HG03439 (cell line): ENCODE data around the gene SEZ6.

Experiments
- ATAC-seq: cut with Tn5 transposase; IDR thresholded peaks from one replicate; pipeline ENCODE4 v1.9.1; 2021; ENCODE audit warnings: mild to moderate bottlenecking, moderate library complexity; ENCODE audit not compliant: unreplicated experiment

The SEZ6 gene, protein sequence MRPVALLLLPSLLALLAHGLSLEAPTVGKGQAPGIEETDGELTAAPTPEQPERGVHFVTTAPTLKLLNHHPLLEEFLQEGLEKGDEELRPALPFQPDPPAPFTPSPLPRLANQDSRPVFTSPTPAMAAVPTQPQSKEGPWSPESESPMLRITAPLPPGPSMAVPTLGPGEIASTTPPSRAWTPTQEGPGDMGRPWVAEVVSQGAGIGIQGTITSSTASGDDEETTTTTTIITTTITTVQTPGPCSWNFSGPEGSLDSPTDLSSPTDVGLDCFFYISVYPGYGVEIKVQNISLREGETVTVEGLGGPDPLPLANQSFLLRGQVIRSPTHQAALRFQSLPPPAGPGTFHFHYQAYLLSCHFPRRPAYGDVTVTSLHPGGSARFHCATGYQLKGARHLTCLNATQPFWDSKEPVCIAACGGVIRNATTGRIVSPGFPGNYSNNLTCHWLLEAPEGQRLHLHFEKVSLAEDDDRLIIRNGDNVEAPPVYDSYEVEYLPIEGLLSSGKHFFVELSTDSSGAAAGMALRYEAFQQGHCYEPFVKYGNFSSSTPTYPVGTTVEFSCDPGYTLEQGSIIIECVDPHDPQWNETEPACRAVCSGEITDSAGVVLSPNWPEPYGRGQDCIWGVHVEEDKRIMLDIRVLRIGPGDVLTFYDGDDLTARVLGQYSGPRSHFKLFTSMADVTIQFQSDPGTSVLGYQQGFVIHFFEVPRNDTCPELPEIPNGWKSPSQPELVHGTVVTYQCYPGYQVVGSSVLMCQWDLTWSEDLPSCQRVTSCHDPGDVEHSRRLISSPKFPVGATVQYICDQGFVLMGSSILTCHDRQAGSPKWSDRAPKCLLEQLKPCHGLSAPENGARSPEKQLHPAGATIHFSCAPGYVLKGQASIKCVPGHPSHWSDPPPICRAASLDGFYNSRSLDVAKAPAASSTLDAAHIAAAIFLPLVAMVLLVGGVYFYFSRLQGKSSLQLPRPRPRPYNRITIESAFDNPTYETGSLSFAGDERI

DNA sequence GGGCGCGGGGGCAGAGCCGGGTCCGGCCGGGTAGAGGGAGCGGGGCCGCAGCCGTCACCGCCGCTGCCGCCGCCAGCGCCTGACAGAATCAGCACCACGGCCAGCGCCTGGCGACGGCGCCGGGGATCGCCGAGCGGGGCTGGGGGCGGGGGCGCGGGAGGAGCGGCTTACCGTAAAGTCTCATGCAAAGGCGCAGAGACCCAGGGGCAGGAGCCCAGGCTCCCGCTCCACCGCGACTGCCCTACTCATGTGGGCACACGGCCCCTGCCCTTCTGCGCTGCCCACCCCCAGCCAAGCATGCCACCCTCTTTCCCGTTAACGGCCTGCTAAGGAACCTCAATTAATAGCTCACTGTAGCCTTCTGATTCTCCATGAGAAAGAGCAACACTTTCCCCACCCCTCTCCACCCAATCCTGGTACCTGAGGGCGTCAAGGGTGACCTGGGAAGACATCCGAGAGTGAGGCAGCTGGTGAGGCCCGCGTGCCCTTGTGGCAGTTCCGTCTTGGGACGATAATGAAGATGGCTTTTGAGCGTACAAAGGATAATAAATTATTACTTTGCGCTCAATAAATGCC is at the start of gene SEZ6:
Gene SEZ6, minus strand, starts transcription at position 98 of the 576 bp plus-strand sequence. CDS start 164 bp downstream, outside the sequence.
- no peak for ATAC-seq

DNA sequence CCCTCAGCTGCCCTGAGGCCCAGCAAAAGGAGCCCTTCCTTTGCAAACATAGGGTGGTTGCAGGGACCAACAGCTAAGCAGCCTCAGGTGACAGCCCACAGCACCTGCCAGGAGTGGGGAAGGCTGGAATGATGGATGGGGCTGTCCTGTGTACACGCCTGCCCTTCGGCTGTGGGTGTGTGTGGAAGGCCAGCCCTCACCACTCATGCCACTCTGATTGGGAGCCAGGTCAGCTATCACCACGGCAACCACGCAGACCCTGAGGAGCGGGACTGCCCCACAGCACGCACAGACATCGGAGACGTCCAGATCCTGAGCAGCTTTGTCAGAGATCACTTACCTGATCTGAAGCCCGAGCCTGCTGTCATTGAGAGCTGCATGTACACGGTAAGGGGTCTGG is 49.0 kb upstream of the SEZ6 start:
- ATAC-seq, result no peak

DNA sequence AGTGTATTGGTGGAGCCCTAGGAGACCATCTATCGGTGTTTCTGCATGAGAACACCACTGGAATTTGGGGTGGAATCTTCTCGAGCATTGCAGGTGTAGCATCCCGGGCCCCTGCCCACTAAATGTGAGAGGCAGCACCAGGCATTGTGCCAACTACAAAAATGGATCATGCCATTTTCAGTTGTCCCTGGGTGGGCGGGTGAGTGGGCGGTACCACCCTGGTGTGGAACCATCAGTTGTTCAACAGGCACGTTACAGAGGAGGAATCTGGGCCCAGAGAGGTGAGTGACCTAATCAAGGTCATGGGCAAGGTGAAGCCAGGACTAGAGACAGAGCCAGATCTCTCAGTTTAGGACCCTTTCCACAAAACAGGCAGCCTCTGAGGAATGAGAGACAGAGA is 45.9 kb upstream of the SEZ6 start:
- no peak for ATAC-seq

DNA sequence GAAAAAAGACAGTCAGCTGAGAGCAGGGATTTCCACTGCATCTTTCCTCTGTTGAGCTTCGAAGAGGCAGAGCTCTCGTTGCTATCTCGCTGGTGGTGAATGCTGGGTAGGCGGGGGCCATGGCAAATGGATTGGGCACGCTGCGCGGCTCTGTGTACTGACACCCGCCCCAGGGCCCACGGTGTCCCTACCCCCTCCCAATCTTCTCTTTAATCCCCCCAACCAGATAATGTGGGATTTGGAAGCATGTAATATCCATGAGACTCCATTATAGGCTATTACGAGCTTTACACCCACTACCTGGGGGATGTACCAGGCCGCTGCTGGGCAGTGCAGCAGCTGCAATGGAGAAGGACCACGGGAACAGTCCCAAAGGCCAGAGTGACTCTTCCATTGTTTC is 45.4 kb upstream of the SEZ6 start:
- ATAC-seq, result no peak

DNA sequence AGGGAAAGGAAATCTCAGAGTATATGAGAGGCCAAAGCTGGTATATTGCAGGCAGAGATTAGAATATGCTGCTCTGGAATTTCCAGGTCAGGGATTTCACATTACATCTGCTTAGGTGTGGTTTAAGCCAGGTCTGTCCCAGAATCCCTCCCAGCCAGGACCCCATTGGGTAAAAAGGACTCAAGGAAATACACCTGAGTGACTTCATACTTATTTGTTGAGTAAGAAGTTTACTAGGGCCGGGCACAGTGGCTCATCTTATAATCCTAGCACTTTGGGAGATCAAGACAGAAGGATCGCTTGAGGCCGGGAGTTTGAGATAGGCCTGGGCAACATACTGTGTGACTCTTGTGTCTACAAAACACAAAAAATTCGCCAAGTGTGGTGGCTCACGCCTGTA is 44.3 kb upstream of the SEZ6 start:
- no peak for ATAC-seq

DNA sequence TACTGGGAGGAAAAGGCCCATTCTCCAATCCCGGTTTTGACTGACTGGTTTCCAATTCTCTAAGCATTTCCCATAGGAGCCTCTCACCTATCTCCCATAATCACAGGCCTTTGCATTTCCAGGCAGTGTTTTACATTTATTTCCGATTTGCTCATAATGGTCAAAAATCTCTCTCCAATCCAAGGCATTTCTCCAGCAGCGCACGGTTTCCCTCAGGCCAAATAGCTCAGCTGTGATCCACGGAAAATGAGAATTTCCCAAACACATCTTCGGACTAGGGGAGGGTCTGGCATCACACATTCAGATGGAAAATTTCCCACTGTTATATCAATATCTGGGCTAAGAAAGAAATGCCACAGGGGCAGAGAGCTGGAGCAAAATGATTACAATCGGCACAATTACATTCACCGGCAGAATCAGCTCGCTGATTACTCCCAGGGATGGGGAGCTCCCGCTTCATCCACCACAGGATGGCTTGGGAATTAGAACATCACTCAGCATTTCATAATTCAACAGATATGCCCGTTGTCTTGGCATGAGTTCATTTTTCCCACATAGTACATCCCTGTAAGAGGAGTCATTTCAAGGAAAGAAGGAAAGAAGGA is 43.8 kb upstream of the SEZ6 start:
- ATAC-seq, result no peak

DNA sequence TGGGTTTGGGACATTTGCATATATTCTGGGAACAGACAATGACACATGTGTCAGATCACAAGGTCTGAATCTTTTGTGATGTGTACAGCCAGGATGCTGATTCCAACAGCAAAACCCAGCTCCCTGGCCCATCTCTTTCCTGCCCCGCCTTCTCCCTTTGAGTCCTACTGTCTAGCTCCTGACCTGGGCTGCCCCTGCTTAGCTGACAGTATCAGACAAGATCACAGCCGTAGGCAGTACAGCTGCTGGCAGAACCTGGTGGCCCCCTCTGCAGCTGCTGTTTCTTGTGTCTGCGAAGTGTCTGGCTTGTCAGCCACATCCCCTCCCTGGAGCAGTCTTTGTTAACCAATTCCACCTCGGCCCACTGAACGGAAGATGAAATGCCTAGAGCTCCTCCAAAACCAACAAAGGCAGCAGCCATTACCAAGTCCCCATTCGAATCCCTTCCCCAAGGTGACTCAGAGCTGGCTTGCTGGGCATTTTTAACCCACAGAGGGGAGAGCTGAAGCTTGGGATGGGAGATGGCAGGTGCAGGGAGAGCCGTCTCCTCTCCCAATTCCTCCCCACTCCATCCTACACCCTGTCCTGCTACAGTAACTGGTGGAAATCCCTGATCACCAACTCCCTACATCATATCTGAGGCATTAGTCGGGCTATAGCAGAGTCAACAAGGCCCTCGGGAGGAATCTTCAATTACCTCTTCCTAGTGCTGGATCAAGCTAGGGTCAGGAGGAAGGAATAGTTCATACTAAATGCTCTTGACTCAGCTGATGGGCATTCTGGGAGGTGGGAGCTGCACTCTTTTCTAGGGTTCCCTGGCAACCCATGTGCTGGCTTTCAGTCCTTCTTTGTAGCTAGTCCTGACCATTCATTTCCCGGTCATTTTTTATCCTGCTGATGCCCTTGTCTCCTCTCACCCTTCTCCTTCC is 42.9 kb upstream of the SEZ6 start:
- ATAC-seq, result no peak

DNA sequence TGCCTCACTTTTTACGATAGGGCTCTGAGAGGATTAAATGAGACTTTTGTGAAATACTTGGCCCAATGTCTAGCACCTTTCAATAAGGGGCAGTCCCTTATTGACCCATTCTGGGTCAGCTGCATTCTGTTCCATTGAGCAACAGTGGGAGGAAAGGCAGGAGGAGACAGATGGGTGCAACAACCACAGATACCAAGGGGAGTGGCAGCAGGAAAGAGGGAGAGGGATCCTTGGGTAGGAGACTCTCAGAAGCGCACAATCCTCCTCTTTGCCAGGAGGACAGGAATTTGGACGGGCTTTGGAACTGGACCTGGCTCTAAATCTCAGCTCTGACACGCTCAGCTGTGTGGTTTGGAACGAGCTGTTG is 40.6 kb upstream of the SEZ6 start:
- ATAC-seq, result no peak

DNA sequence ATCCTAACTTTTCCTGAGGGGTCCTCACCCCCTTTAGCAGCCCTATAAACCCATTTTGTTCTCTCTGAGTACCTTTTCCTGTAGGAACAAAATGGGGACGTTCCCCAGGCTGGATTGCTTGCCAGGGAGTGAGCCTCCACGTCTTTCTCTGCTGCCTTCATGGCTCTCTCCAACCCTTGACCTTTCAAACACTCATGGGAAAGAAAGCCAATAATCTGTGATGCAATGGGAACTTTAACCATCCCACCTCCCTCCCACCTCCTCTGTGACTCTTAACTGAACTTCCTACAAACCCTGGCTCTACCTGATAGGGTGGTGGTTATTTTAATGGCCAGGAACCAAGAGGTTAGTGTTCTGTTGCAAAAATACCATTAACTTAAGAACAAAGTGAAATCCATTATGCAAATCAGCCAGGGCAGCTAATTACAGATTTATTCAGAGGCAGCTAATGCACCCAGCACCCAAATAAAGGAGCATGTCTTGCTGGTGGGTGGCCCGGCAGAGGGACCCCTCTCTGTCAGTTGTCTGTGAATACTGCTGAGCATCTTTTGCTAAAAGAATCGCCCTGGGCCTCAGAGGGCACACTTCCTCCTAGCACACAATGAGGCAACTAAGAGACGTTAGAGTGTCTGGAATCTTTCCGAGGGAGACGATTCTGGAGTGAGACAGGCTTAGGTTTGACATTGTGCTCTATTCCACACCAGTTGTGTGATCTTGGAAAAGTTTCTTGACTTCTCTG is 40.1 kb upstream of the SEZ6 start:
- ATAC-seq, result no peak

DNA sequence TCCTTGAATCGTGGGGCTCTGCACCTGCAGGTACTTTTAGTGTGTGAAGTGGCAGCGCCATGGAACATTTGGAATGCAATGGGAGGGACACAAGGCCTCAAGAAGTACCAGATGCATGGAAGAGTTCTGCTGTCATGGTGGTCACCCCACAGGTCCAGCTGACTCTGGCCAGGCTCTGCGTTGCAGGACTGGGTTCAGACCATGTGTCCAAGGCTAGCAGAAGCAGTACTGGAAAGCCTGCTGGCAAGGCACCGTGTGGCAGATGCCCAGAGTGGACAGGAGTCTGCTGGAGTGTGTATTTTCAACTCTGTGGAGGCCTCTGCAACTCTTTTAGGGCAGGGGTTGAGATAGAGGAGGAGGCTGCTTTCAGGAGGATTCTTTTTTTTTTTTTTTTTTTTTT is 39.2 kb upstream of the SEZ6 start:
- ATAC-seq, result no peak

DNA sequence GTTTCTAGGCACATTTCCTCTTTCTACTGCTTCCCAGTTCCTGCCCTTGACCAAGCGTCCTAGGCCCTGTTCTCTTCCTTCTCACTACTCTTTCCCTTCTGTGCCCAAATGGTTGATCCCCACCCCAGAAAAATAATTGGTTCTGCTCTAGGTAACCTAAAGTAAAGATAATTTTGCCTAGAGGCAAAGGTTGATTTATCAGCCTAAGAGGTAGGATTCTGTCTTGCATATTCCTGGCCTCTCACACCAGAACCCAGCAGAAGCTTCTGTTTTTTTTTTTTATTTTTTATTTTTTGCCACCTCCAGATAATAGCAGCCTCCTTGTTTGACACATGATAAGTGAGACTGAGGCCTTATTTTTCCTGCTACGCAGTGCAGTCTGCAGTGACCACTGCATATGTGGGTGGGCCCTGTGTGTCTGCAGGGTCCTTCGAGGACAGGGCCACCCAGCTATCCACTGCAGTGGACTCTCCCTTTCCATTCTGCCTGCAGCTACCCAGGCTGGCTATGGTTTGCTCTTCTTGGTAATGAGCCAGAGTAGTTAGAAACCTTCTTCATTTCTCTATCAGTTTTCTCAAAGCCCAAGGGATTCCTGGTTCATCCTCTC is 37.8 kb upstream of the SEZ6 start:
- ATAC-seq, result no peak

DNA sequence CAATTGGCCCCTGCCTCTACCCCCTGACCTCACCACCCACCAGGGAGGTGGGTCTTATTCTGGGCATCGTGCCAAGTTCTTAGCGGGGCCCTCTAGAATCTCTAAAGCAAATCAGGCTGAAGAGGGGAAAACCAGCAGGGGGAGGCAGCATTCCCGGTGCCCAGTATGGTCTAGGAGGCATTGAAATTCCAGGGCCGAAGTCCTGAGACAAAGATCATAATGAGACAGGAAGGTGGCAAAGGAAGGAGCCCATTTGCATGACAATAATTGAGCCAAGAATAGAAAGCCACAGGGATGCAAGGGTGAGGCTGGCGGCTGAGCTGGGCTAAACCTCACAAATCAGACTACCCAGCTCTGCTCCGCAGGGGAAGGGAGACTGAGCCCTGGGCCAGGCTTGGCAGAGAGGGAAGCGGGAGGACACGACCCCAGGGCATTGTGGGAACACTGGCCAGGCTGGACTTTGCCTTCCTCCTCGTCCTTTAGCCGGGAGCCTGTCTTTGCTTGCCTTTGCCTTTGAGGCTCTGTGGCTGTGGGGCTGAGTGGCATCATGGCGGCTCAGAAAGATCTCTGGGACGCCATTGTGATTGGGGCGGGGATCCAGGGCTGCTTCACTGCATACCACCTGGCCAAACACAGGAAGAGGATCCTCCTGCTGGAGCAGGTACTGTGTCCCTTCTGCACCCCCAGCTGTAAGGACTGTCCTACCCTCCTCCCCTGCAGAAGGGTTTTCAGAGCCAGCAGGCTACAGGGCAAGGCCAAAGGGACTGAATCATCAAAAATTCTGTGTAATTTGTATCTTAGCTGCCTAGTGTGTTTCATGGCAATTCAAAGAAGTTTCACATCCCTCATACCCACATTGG is 37.1 kb upstream of the SEZ6 start, which contains the start of gene PIPOX:
Gene PIPOX, plus strand, starts transcription at position 463 of the 860 bp plus-strand sequence. Its CDS starts 85 bp downstream, at position 548.
- ATAC-seq, result no peak

DNA sequence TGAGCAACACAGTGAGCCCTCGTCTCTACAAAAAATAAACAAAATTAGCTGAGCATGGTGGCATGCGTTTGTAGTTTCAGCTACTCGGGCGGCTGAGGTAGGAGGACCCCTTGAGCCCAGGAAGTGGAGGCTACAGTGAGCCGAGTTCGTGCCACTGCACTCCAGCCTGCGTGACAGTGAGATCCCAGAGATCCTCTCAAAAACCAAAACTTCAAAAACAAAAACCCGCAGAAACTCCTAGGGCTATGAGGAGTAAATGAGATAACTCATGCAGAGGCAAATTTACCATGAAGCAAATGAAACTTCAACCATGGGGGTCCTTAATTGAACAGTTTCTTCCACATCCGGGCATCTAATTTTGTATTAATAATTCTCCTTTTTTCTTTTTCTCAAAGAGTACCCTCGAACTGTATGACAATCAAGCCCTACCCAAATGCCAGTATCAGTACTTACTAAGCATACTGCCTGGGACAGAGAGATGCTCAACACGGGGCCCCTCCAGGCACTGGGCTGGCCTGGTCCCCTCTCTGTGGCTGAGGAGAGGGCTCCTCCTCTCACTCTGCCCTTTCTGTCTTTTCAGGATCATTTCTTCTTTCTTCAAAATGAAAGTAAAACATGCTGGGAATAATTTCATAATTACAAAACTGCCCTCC is 36.3 kb upstream of the SEZ6 start:
- ATAC-seq, result no peak

DNA sequence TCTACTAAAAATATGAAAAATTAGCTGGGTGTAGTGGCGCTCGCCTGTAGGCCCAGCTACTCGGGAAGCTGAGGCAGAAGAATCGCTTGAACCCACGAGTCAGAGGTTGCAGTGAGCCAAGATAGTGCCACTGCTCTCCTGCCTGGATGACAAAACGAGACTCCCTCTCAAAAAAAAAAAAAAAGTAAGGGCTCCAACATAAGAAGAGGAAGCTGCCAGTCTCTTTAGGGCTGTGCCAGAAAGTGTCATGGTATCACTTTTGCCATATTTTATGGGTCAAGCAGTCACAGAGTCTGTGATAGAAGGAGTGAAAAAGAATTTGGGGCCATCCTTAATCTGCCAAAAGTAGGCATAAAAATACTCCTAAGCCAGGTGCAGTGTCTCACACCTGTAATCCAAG is 35.7 kb upstream of the SEZ6 start:
- ATAC-seq, result no peak

DNA sequence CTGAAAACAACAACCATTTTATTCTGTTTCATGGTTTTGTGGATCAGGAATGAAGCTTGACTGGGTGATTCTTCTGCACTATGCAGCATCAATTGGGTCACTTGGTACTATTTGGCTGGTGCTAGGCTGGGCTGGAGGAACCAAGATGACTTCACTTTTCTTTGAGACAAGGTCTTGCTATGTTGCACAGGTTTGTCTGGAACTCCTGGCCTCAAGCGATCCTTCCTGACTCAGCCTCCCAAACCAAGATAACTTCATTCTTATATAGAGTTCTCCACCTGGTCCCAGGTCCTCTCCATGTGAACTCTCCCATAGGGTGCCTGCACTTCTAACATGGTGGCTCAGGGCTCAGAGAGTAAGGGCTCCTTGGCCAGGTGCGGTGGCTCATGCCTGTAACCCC is 35.3 kb upstream of the SEZ6 start:
- no peak for ATAC-seq

DNA sequence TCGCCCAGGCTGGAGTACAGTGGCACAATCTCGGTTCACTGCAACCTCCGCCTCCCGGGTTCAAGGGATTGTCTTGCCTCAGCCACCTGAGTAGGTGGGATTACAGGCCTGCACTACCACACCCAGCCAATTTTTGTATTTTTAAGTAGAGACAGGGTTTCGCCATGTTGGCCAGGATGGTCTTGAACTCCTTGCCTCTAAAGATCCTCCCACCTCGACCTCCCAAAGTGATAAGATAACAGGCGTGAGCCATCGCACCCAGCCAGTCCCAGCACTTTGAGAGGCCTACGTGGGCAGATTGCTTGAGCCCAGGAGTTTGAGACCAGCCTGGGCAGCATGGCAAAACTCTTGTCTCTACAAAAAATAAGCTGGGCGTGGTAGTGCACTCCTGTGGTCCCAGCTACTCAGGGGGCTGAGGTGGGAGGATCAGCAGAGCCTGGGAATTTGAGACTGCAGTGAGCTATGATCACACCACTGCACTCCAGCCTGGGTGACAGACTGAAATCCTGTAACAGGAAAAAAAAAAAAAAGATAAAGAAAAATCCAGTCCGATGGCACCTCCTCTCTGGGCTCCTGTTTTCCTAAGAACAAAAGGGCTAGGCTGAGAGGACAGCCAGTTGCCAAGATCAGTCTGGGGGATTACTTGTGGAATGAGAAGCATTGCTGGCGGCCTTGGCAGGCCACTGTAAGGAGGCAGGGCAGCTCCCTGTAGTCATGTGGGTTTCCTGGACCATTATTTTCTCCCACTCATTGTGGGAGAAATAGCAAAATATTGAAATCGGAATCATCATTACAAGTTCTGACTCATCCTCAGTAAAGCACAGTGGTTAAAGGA is 34.1 kb upstream of the SEZ6 start:
- no peak for ATAC-seq
